ENCODE data around the gene ITIH5.
"Not testable (repeated sequence)": the region's sequence is repeated elsewhere in the genome, so short reads cannot be mapped to it uniquely, and the experiment has no call there.

ITIH5 gene

GRCh38 chr10:7666253-7667023 is at the start of gene ITIH5:
Gene ITIH5 (minus strand): TSS chr10:7666966. CDS start chr10:7666892, 74 bp downstream.
- no peak for DNase-seq (ENCODE audit: low read depth in 2 of 2)

DNA sequence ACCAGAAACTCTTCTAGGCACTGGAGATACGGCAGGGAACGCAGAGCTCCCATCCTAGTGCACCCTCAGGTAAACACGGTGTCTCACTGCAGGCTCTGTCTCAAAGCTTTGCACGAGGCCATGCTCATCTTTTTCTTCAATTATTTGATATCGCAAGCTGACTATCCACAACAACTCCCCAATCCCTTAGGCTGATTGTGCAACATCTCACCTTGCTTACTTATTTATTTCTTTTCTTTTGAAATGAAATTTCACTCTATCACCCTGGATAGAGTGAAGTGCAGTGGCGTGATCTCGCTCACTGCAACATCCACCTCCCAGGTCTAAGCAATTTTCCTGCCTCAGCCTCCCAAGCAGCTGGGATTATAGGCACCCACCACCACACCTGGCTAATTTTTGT is 48.7 kb upstream of the ITIH5 start:
- DNase-seq (ENCODE audit: low read depth in 2 of 2): no peak

- DNase-seq (ENCODE audit: low read depth in 2 of 2): not testable (repeated sequence)
Measured at GRCh38 chr10:7711075-7711474, 44.3 kb upstream of the ITIH5 start.

- DNase-seq (ENCODE audit: low read depth in 2 of 2): no peak
Measured at GRCh38 chr10:7710446-7710845, 43.7 kb upstream of the ITIH5 start.

- DNase-seq (ENCODE audit: low read depth in 2 of 2): no peak
Measured at GRCh38 chr10:7708832-7709231, 42.1 kb upstream of the ITIH5 start.

GRCh38 chr10:7707858-7708622 is 41.3 kb upstream of the ITIH5 start:
- DNase-seq (ENCODE audit: low read depth in 2 of 2): no peak

DNA sequence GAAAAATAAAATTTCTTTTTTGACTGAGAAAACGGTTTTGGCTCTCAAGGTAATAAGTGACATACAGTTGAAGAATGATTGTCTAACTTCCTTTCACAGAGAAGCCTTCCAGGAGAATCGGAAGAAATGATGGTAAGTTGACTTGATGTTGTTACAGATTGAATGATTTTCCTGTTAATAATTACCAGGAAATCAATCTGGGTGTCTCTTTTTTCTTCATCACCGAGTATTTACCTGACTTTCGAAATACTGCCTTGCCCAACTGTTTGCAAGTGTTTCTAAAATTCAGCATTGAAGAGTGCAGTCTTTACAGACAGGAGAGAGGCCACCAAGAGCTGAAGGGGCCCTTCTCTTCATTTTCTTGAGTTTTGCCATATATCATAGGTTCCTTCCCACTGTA is 40.3 kb upstream of the ITIH5 start:
- DNase-seq (ENCODE audit: low read depth in 2 of 2): no peak

DNA sequence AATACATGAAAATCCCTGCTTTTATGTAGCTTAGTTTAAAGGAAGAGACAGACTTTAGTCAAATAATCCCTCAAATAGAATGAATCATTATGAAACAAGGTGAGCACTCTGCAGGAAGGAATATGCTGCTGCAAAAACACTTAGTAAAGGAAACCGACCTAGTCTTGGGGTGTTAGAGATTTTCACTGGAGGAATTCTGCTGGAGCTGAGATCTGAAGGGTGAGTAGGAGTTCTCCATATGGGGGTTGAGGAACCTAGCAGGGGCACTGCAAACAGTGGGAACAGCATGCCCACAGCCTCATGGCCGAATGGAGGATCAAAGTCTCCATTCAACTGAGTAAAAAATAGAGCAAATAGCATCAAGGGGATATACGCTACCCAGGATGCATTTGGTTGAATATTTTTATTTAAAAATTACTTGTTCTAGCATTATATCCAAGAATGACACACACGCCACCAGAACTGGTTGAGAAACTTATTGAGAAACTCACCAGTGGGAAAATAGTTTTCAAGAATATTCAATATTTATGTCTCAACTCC is 39.8 kb upstream of the ITIH5 start:
- no peak for DNase-seq (ENCODE audit: low read depth in 2 of 2)

DNA sequence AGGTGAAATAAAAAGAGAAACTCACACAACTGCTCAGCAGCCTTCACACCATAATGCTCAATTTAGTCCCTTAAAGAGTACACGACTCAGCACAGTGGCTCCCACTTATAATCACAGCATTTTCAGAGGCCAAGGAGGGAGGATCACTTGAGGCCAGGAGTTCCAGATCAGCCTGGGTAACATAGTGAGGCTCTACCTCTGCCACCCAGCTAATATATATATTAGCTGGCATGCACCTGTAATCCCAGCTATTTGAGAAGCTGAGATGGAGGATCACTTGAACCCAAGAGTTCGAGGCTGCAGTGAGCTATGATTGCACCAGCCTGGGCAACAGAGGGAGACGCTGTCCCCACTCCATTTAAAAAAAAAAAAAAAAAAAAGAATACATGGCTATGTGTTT is 38.6 kb upstream of the ITIH5 start:
- DNase-seq (ENCODE audit: low read depth in 2 of 2): no peak

- DNase-seq (ENCODE audit: low read depth in 2 of 2): no peak
Measured at GRCh38 chr10:7704071-7705016, 37.6 kb upstream of the ITIH5 start.

GRCh38 chr10:7703140-7703539 is 36.4 kb upstream of the ITIH5 start, which contains the start of gene ITIH2:
Gene ITIH2 (plus strand): TSS chr10:7703316. CDS start chr10:7703435, 119 bp downstream.
- no peak for DNase-seq (ENCODE audit: low read depth in 2 of 2)

GRCh38 chr10:7702288-7702812 is 35.6 kb upstream of the ITIH5 start:
- no peak for DNase-seq (ENCODE audit: low read depth in 2 of 2)

GRCh38 chr10:7701158-7701742 is 34.5 kb upstream of the ITIH5 start:
- DNase-seq (ENCODE audit: low read depth in 2 of 2): no peak

GRCh38 chr10:7700577-7701125 is 33.9 kb upstream of the ITIH5 start:
- DNase-seq (ENCODE audit: low read depth in 2 of 2): no peak

- no peak for DNase-seq (ENCODE audit: low read depth in 2 of 2)
Measured at GRCh38 chr10:7697426-7697825, 30.7 kb upstream of the ITIH5 start.

DNA sequence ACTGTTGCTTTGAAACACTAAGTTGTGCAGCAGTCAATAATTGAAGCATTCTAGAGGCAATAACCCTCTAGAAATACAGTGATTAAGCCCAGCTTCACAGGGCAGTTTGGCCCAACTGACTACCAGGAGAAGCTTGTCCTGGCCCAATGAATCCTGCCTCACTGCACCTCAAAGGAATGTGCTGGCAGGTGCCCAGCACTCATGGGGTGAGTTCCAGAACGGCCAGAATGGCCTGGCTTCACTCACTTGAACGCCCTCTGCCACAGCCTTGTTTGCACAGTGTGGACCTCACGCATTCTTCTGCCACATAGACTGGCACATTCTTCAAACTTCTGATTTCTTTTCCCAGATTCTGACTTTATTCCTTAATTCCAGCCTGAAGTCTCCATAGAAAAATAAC is 29.8 kb upstream of the ITIH5 start:
- DNase-seq (ENCODE audit: low read depth in 2 of 2): no peak

DNA sequence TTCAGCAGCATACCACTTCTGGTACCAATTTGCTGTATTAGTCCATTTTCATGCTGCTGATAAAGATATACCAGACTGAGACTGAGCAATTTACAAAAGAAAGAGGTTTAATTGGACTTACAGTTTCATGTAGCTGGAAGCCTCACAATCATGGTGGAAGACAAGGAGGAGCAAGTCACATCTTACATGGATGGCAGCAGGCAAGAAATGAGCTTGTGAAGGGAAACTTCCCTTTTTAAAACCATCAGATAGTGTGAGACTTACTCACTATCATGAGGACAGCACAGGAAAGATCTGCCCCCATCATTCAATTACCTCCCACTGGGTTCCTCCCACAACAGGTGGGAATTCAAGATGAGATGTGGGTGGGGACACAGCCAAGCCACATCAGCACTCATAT is 26.4 kb upstream of the ITIH5 start:
- DNase-seq (ENCODE audit: low read depth in 2 of 2): not testable (repeated sequence)

- not testable (repeated sequence) for DNase-seq (ENCODE audit: low read depth in 2 of 2)
Measured at GRCh38 chr10:7692368-7692767, 25.6 kb upstream of the ITIH5 start.

DNA sequence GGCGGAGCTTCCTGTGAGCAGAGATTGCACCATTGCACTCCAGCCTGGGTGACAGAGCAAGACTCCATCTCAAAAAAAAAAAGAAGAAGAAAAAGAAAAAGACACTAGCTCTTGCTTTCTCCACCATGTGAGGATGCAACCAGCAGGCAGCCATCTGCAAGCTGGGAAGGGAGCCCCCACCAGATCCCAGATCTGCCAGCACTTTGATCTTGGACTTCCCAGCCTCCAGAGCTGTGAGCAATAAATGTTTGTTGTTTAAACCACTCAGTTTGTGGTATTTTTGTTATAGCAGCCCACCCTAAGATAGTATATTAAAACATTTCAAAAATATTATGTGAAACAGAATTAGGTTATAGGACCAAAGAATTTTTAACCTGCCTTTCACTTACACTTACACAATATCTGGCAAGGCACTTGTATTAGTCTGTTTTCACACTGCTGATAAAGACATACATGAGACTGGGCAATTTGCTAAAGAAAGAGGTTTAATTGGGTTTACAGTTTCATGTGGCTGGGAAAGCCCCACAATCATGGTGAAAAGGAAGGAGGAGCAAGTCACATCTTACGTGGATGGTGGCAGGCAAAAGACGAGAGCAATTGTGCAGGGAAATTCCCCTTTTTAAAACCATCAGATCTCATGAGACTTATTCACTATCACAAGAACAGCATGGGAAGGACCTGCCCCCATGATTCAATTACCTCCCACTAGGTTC is 24.3 kb upstream of the ITIH5 start:
- DNase-seq (ENCODE audit: low read depth in 2 of 2): not testable (repeated sequence)

DNA sequence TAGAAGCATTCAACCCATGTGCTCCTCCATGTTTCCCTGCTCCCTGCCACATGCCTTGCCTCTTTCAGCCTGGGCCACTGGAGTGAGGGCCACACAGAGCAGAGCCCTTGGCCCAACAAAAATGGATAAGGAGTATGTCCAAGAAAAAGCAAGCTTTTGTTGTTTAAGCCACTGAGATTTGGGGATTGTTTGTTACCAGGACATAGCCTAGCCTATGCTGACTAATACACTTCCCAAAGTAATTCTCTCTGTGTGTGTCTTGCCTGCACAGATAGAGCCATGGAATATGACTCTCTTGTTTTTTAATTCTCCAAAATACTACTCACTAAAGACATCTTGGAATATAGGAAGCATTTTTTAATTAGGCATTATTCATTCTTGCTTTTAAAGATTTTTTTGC is 22.8 kb upstream of the ITIH5 start:
- DNase-seq (ENCODE audit: low read depth in 2 of 2): no peak

Data from stimulated activated CD4-positive, alpha-beta T cell treated with anti-CD3 and anti-CD28 coated beads, Interleukin-1b, Interleukin-23, amount 100 ng/mL, for 4 hours (primary cell).